Tibial nerve (tissue), 3 donors: Measurements from ENCODE around the gene FMN1.

Source experiments
- CTCF ChIP-seq, 5 experiments: fragments of 200-600 bp in 3 of 5; fragments of 450-650 bp in 2 of 5; sonication (generic) in 3 of 5; IDR thresholded peaks; one replicate each; pipeline ENCODE4 v1.5.1; 2016 to 2019; ENCODE audit warnings: antibody characterized with exemption in 5 of 5, mild to moderate bottlenecking in 3 of 5, moderate library complexity in 2 of 5
- POLR2A ChIP-seq, 2 donors: fragments of 450-650 bp; IDR thresholded peaks; one replicate each; pipeline ENCODE4 v1.6.1; 2017; ENCODE audit warnings: antibody characterized with exemption in 2 of 2, mild to moderate bottlenecking in 2 of 2, moderate library complexity in 2 of 2

DNA sequence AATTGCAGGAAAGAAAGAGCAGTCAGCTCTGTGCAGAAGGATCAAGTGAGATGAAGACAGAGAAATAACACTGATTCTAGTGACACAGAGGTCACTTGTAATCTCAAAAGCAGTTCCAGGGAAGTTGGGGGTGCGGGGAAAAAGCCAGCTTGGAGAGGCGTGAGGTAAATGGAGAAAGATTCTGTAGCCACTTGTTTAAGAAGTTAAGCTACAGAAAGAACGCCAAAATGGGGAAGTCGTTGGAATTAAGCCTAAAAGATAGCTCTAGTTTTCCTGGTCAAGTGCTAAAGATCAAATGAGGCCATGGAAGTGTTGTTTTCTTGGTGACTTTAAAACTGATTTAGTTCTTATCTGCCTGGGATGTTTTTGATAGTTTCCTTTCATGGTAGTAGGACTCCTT is 324.7 kb downstream of the FMN1 start:
- no peak for TF ChIP-seq CTCF (IDR thresholded peaks at IDR 0.05)
- no peak for TF ChIP-seq POLR2A (IDR thresholded peaks at IDR 0.05)
